GM12892 (cell line): Measurements from ENCODE around the gene FARP1.

Experiments
- DNase-seq: peaks from one replicate; pipeline ENCODE4 v3.0.0; 2011; ENCODE audit not compliant: insufficient read length
- FAIRE-seq: peaks from 2 replicates; lab custom pipeline; 2011; peaks lifted over from hg19 to GRCh38; lab: Jason Lieb, UNC
- POLR2A ChIP-seq: IDR thresholded peaks from 2 replicates; pipeline ENCODE4 v1.6.1; 2011; ENCODE audit warnings: low read depth, low read length, control low read depth
- POLR2AphosphoS5 ChIP-seq: IDR thresholded peaks from 2 replicates; pipeline ENCODE4 v1.6.1; 2011; ENCODE audit warnings: low read depth, low read length, control low read depth
- TAF1 ChIP-seq: IDR thresholded peaks from 2 replicates; pipeline ENCODE4 v1.6.1; 2011; ENCODE audit warnings: low read depth, mild to moderate bottlenecking, control low read depth, low read length, borderline replicate concordance

Gene FARP1

GRCh38 chr13:98182153-98182552, 39.3 kb downstream of the FARP1 start:
- no peak for DNase-seq
- no peak for FAIRE-seq
- TF ChIP-seq POLR2A (no peak), TAF1 (no peak), POLR2AphosphoS5 (no peak)

GRCh38 chr13:98182589-98182988, 39.7 kb downstream of the FARP1 start:
- TF ChIP-seq POLR2A, result no peak
- TF ChIP-seq TAF1, result no peak
- TF ChIP-seq POLR2AphosphoS5, result no peak
- FAIRE-seq, result no peak
- DNase-seq, result no peak

- DNase-seq (no peak), FAIRE-seq (no peak)
- no peak for TF ChIP-seq POLR2AphosphoS5
- TF ChIP-seq TAF1, result no peak
- no peak for TF ChIP-seq POLR2A
Observed at GRCh38 chr13:98184792-98185191, 41.9 kb downstream of the FARP1 start.

- FAIRE-seq (no peak), DNase-seq (no peak)
- TF ChIP-seq TAF1, result no peak
- no peak for TF ChIP-seq POLR2A
- no peak for TF ChIP-seq POLR2AphosphoS5
Observed at GRCh38 chr13:98187155-98187964, 44.5 kb downstream of the FARP1 start.

DNA sequence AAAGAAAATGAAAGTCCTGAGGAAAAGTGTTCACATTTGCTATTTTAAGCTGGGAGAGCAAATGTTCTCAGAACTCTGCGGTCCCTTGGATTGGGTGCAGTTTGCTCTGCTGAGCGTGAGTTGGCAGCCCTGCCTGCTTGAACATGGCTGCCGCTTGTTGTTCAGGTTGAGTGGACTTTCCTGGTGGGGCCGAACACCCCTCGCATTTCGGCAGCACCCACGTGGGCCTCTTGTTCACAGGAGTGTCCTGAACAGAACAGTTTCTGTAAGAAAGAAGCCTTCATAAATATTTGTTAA, 45.0 kb downstream of the FARP1 start:
- TF ChIP-seq POLR2A (no peak), TAF1 (no peak), POLR2AphosphoS5 (no peak)
- FAIRE-seq (no peak), DNase-seq (no peak)

- no peak for FAIRE-seq
- no peak for TF ChIP-seq POLR2AphosphoS5
- TF ChIP-seq POLR2A, result no peak
- no peak for TF ChIP-seq TAF1
- DNase-seq, result no peak
Observed at GRCh38 chr13:98188544-98189166, 45.8 kb downstream of the FARP1 start.

DNA sequence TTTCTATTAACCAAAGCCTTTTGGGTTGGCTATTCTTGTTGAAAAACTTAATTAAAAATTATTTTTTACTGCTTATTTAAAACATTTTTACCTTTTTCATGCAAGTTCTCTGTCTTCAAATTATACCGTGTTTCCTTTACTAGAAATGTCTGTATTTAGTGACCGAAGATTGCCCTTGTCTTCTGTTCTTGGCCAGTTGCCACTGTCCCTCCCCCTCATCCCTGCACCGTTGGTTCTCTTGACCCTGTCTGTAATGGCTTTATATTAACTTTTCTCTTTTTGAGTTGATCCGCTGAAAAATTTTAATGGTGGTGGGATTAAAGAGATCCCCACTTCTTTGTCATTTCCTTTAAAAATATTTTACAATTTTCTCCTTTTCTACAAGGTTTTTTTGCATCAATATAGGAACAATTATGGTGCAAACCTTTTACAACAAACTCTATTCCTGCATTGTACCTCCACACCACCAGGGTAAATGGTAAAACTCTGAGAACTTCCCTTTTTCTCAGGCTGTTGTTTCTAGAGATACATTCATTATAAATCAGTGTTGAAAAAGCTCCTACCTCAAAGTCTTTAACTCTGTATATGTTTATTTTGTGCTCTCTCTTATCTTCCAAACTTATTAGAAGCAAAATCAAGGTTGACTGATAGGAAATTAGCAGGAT, 47.1 kb downstream of the FARP1 start:
- FAIRE-seq (no peak), DNase-seq (no peak)
- TF ChIP-seq POLR2AphosphoS5, result no peak
- TF ChIP-seq POLR2A, result no peak
- TF ChIP-seq TAF1, result no peak

DNA sequence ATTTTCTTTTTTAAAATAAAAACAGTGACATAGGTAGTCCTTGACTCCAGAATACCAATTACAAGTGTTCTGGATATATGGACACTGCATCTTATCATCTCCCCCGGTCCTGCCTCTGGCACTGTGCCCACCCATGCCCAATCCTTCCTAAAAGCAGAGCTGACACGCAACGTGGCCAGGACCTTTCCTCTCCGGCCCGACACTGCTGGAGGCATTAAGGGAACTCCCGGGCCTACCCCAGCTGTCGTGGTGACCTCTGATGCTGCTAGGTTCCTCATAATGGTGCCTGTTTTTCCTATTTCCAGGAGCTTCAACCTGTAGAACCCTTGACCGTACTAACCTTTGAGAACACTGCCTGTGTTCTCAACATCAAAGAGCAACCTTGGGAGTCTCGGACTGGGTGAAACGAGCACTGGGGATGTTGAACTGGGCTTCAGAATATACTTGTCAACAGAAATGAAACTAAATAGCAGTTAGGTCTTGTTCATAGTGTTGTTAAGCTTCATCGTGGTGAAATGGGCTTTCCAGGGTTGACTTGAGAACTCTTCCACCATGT, 48.1 kb downstream of the FARP1 start:
- DNase-seq (no peak), FAIRE-seq (no peak)
- TF ChIP-seq TAF1, result no peak
- TF ChIP-seq POLR2A, result no peak
- TF ChIP-seq POLR2AphosphoS5, result no peak

GRCh38 chr13:98192008-98192407, 49.1 kb downstream of the FARP1 start:
- DNase-seq (no peak), FAIRE-seq (no peak)
- TF ChIP-seq POLR2AphosphoS5 (no peak), TAF1 (no peak), POLR2A (no peak)

DNA sequence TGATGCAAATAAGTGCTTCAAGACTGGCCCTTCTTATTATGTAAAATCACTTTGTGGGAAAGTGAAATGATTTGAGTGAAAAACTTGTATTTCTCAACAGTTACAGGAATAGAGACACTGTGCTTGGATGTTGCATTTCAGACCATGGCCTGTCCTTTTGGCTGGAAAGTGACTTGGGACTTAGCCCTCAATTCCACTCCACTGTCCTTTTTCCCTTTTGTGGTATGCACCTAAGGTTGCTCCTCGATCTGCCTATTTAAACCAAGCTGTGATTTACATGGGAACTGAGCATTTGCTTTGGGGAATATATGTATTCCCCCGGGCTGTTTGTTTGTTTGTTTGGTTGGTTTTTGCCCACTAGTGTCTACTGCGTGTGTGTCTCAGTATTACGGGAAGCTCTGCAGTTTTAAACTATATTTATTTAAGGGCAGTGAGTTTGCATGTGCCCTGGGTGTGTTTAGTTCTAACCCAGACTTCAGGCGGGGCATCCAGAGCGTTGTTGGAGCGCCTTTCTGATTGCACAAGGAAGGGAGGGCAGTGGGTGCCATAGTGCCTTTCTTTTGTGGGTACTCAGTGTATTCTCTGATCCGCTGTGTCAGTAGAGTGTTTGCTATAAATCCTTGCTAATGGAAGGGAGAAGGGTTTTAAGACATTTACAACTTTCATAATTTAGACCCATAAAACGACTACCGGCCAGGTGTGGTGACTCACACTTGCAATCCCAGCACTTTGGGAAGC, 52.3 kb downstream of the FARP1 start:
- no peak for FAIRE-seq
- no peak for TF ChIP-seq POLR2AphosphoS5
- TF ChIP-seq TAF1, result no peak
- TF ChIP-seq POLR2A, result no peak
- DNase-seq, result no peak

DNA sequence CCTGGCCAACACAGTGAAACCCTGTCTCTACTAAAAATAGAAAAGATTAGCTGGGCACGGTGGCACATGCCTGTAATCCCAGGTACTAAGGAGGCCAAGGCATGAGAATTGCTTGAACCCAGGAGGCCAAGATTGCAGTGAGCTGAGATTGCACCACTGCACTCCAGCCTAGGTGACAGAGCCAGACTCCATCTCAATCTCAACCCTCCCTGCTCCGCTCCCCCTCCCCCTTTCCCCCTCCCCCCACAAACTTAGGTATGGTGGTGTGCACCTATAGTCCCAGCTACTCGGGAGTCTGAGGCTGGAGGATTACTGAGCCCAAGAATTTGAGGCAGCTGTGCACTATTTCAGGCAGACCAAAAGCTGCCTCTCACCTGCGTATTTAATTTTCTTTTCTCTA, 55.8 kb downstream of the FARP1 start:
- DNase-seq, result no peak
- TF ChIP-seq TAF1 (no peak), POLR2A (no peak), POLR2AphosphoS5 (no peak)
- no peak for FAIRE-seq

DNA sequence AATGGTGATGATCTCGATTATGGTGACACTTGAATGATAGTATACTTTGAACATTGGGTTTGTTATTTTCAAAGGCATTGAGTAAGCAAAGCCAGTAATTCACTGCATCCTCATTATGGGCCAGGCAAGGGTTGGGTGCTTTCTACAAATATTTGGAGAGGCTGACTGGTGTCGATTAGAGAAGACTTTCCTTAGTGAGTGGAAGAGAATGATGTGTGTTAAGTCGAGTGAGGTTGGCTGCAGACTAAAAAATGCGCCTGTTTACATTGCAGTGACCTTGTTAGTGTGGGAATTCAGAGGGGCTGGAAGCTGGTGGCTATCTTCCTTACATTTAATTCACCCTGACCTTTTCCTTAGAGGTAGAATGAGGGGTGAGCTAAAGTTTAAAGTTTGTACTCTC, 56.6 kb downstream of the FARP1 start:
- no peak for FAIRE-seq
- no peak for TF ChIP-seq POLR2A
- no peak for TF ChIP-seq TAF1
- TF ChIP-seq POLR2AphosphoS5, result no peak
- DNase-seq, result no peak
